ENCODE results near the gene RNF138.
A peak's percentile ranks its signal among the peaks of the same experiment; 100 is the strongest.
"Not testable (repeated sequence)": the region's sequence is repeated elsewhere in the genome, so short reads cannot be mapped to it uniquely, and the experiment has no call there.

Gene RNF138

GRCh38 chr18:32096946-32097345 lies 5.3 kb downstream of the RNF138 start:
- DNase-seq = no peak

- DNase-seq = no peak
These were observed 12.8 kb downstream of the RNF138 start for GRCh38 chr18:32104516-32104915.

DNA sequence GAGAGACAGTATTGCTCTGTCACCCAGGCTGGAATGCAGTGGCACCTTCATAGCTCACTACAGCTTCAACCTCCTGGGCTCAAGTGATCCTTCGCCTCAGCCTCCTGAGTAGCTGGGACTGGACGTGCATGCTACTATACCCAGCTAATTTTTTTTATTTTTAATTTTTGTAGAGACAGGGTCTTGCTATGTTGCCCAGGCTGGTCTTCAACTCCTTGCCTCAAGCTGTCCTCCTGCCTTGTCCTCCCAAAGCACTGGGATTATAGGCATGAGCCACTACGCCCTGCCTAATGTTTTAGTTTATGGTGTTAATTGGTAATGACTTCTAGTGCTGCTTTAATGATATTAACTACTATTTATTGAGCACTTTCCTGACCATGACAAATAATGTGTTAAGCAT lies 18.3 kb downstream of the RNF138 start:
- DNase-seq = no peak

- DNase-seq = no peak
These were observed 20.0 kb downstream of the RNF138 start for GRCh38 chr18:32111706-32112105.

DNA sequence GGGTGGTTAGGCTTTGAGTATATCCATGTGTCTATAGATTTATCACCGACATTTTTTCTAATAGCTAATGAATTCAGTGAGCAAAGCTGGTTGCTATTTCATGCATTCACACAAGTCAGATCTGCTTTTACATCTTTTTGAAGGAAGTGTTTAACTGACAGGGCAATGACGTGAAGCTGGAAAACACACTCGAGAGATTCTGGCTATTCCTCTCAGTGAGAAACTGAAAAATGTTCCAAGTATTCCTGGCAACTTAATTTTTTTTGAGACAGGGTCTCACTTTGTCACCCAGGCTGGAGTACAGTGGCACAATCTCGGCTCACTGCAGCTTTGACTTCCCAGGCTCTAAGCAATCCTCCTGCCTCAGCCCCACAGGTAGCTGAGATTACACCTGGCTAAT lies 21.2 kb downstream of the RNF138 start:
- DNase-seq = no peak

GRCh38 chr18:32114293-32114942 lies 22.7 kb downstream of the RNF138 start:
- DNase-seq = no peak

DNA sequence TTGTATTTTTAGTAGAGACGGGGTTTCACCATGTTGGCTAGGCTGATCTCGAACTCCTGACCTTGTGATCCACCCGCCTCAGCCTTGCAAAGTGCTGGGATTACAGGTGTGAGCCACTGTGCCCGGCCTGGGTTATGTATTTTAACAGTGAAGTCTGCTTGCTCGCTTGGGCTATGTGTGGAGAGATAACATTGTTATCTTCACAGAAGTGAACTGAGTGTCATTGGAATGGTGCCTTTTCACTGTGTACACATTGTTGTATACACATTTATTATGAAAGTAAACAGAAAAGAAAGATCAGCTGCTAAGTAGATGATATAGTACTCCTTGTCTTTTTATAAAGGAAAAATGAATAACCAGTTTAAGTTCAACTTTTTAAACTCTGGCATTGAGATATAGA lies 30.4 kb downstream of the RNF138 start:
- DNase-seq = no peak

- DNase-seq = no peak
These were observed 34.9 kb downstream of the RNF138 start for GRCh38 chr18:32126538-32126937.

GRCh38 chr18:32135625-32136024 lies 44.0 kb downstream of the RNF138 start:
- no peak for DNase-seq

DNA sequence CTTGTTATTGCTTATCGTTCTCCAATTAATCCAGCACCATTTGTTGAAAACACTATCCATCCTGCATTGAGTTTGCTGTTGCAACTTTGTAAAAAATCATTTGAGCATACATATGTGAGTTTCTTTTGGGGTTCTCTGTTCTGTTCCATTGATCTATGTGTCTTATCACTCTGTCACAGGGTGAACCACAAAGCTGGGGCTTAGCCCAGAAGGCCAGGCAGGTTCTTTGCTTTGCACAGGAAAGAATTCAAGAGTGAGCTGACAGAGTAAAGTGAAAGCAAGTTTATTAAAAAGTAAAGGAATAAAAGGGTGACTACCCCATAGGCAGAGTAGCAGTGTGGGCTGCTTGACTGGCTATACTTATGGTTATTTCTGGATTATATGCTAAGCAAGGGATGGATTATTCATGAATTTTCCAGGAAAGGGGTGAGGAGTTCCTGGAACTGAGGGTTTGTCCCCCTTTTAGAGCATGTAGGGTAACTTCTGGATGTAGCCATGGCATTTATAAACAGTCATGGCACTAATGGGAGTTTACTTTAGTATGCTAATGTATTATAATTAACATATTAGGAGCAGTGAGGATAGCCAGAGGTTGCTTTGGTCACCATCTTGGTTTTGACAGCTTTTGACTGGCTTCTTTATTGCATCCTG lies 46.8 kb downstream of the RNF138 start:
- no peak for DNase-seq

- no peak for DNase-seq
These were observed 48.2 kb downstream of the RNF138 start for GRCh38 chr18:32139835-32140283.

DNA sequence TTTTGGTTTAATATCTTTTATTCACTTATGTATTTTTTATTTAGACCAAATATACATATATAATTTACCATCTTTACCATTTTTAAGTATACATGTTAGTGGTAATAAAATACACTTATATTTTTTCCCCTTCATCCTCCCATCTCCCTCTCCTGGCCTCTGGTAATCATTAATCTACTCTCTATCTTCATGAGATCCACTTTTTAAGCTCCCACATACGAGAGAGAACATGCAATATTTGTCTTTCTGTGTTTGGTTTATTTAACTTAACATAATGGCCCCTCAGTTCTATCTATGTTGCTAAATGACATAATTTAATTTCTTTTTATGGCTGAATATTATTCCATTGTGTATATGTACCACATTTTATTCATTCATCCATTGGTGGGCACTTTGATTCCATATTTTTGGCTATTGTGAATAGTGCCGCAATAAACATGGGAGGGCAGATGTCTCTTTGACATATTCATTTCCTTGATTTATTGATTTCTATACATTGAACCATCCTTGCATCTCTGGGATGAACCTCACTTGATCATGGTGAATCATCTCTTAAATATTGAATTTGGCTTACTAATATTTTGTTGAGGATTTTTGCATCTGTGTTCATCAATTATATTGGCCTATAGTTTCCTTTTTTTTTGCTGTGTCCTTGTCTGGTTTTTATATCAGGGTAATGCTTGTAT lies 56.7 kb downstream of the RNF138 start:
- no peak for DNase-seq

- no peak for DNase-seq
These were observed 61.2 kb downstream of the RNF138 start for GRCh38 chr18:32152705-32153448.

DNA sequence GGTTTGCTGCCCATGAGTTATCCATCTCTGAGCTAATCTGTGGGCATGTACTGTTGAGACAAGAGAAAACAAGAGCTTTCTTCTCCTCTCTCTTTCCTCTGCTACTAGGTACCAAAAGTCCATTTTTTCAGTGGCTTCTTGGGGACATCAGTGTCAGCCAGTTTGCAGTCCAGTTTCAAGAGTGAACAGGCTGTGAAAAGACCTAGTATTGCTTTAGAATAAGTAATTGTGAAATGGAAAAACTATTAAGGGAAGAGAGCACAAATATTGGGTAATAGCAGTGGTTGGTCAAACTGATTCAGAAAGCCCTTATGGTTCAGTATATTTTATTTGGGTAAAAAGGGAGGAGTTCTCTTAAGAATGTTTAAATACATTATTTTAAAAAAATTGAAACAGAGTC lies 65.2 kb downstream of the RNF138 start:
- DNase-seq = no peak

GRCh38 chr18:32157580-32157979 lies 65.9 kb downstream of the RNF138 start:
- no peak for DNase-seq

- DNase-seq = peak; percentile 79 to 85 (median 82)
These were observed 66.5 kb downstream of the RNF138 start for GRCh38 chr18:32158108-32158624.

DNA sequence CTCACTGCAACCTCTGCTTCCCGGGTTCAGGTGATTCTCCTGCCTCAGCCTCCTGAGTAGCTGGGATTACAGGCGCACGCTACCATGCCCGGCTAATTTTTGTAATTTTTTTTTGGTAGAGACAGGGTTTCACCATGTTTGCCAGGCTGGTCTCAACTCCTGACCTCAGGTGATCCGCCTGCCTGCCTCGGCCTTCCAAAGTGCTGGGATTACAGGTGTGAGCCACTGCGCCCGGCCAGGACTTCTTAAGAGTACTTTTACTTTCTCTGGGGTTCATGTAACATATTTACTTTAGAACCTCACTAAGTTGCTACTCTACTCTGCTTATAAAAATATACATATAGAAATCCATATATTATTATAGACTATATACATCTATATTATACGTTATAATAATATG lies 67.0 kb downstream of the RNF138 start:
- not testable (repeated sequence) for DNase-seq

DNA sequence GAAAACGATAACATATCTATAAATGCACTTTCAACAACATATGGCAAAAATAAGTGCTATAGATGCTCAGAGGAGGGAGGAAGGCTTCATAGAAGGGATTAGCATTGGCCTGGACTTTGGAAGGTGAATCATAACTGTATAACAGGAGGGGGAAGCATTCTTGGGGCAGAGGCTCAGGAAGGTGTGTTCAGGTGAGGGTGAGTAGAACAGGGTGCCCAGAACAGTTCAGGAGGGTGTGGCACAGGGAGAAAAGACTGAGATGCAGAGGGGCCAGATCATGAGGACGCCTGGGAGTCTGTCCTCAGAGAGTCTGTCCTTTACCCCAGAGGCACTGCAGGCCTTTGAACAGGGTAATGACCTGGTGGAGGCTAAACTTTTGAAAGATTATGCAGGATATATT lies 68.9 kb downstream of the RNF138 start:
- DNase-seq = no peak

GRCh38 chr18:32167980-32168730 lies 76.5 kb downstream of the RNF138 start:
- no peak for DNase-seq

GRCh38 chr18:32173654-32174053 lies 82.0 kb downstream of the RNF138 start:
- DNase-seq = no peak

DNA sequence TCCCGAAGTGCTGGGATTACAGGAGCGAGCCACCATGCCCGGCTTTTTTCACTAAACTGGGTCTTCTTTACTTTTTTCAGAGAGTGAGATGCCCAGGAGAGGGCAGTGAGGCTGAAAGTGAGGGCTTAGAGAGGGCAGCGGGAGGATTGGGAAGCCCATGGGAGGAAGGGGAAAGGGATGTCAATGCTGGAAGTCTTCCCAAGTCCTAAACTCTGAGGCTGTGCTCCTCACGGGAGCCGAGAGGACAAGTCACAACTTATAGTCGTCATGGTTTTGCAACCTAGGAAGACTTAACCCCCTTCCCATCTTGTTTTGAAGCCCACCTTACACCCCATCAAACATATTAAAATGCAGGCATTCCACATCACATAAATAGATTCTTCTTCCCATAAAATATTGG lies 83.0 kb downstream of the RNF138 start:
- DNase-seq = no peak

DNA sequence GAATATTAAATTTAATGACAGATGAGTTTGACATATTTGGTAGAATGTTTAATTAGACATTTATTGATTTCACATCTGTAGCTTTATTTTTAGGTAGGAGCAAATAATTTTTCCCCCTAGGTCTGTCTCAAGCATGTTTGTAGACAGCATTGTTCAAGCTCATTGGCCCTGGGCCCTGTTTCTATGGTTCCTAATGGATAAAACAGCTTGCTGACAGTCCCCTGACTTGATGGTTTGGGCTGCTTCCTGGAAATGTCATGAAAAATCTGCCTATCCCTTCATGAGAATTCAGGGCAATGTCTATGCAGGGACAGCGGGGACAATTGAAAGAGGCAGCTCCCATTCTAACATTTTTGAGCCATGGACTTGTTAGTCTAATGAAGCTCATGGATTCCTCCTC lies 83.6 kb downstream of the RNF138 start:
- DNase-seq = no peak
